ENCODE data around the gene RAPGEF2. TPM values are rescaled to one million over a fixed set of nuclear protein-coding genes. Genes with fewer than 3 reads are reported as not detected.

The RAPGEF2 gene
- total and polyA plus RNA-seq, 7 experiments from 2014 or later = 0.72 to 35.2 (median 20.7) TPM

GRCh38 chr4:159126716-159127115 lies 23.8 kb downstream of the RAPGEF2 start:
- Histone ChIP-seq H3K27ac (ENCODE audit: low read depth, low read length) (no peak overlapping the region), H3K4me1 (ENCODE audit: control insufficient read depth in 2 of 2, insufficient read depth in 2 of 2, low read length in 2 of 2) (no peaks in the 10 kb centered on the region), H3K9me3 (ENCODE audit: control insufficient read depth in 2 of 3, low read length in 3 of 3) (no peaks in the 10 kb centered on the region), H3K36me3 (ENCODE audit: control insufficient read depth in 2 of 3, insufficient read depth in 3 of 3, low read length in 3 of 3) (no peaks in the 10 kb centered on the region), H3K4me3 (ENCODE audit: low read length) (no peak overlapping the region), H3K27me3 (ENCODE audit: control insufficient read depth in 2 of 2, insufficient read depth in 2 of 2, low read length in 2 of 2) (no peaks in the 10 kb centered on the region)
- Mint-ChIP-seq H3K27me3 (no peaks in the 10 kb centered on the region), H3K9me3 (no peaks in the 10 kb centered on the region), H3K27ac (peak overlapping the region in 1 of 9 donors; percentile 24), H3K4me1 (peaks cover 0 to 31% (median 5%) of the 10 kb centered on the region in 7 donors), H3K4me3 (peak overlapping the region in 1 of 10 donors; percentile 24), H3K36me3 (peaks cover 0 to 3% (median 1%) of the 10 kb centered on the region in 5 donors)
- CTCF ChIA-PET = no interaction called here
- POLR2A ChIA-PET = interaction anchor here (0.6 kb wide), 1 partner anchor 11 kb away, joined by 5 read pairs; no protein-coding TSS in a partner anchor
- no peak for ATAC-seq
- no peak for DNase-seq
- intact Hi-C loops (cut with micrococcal nuclease) = no loop called here

- H3K4me3 ChIP-seq (ENCODE audit: low read length) = no peak overlapping the region
- DNase-seq (no peak), ATAC-seq (no peak)
- no peak overlapping the region for H3K27ac ChIP-seq (ENCODE audit: low read depth, low read length)
- ChIA-PET POLR2A (no interaction called here), CTCF (no interaction called here)
- no peak overlapping the region for H3K4me3 Mint-ChIP-seq
- H3K27ac Mint-ChIP-seq = no peak overlapping the region
- peaks cover 0 to 3% (median 1%) of the 10 kb centered on the region in 5 donors for H3K36me3 Mint-ChIP-seq
- H3K4me1 ChIP-seq (ENCODE audit: control insufficient read depth in 2 of 2, insufficient read depth in 2 of 2, low read length in 2 of 2) = no peaks in the 10 kb centered on the region
- no peaks in the 10 kb centered on the region for H3K27me3 ChIP-seq (ENCODE audit: control insufficient read depth in 2 of 2, insufficient read depth in 2 of 2, low read length in 2 of 2)
- no peaks in the 10 kb centered on the region for H3K9me3 ChIP-seq (ENCODE audit: control insufficient read depth in 2 of 3, low read length in 3 of 3)
- H3K27me3 Mint-ChIP-seq = no peaks in the 10 kb centered on the region
- intact Hi-C loops (cut with micrococcal nuclease) = no loop called here
- H3K4me1 Mint-ChIP-seq = peaks cover 0 to 31% (median 7%) of the 10 kb centered on the region in 7 donors
- H3K9me3 Mint-ChIP-seq = no peaks in the 10 kb centered on the region
- H3K36me3 ChIP-seq (ENCODE audit: control insufficient read depth in 2 of 3, insufficient read depth in 3 of 3, low read length in 3 of 3) = no peaks in the 10 kb centered on the region
Measured at GRCh38 chr4:159127745-159128518, 25.1 kb downstream of the RAPGEF2 start.

GRCh38 chr4:159129814-159130550 lies 27.1 kb downstream of the RAPGEF2 start:
- ChIA-PET CTCF (no interaction called here), POLR2A (no interaction called here)
- Mint-ChIP-seq H3K36me3 (peaks cover 0 to 9% (median 3%) of the 10 kb centered on the region in 5 donors), H3K27ac (no peak overlapping the region), H3K4me1 (peaks cover 0 to 31% (median 7%) of the 10 kb centered on the region in 7 donors), H3K9me3 (peaks cover 0 to 1% (median 0%) of the 10 kb centered on the region in 11 donors), H3K4me3 (no peak overlapping the region), H3K27me3 (no peaks in the 10 kb centered on the region)
- H3K27ac ChIP-seq (ENCODE audit: low read depth, low read length) = no peak overlapping the region
- ATAC-seq (no peak), DNase-seq (no peak)
- H3K36me3 ChIP-seq (ENCODE audit: control insufficient read depth in 2 of 3, insufficient read depth in 3 of 3, low read length in 3 of 3) = no peaks in the 10 kb centered on the region
- no peaks in the 10 kb centered on the region for H3K4me1 ChIP-seq (ENCODE audit: control insufficient read depth in 2 of 2, insufficient read depth in 2 of 2, low read length in 2 of 2)
- intact Hi-C loops (cut with micrococcal nuclease) = no loop called here
- no peaks in the 10 kb centered on the region for H3K27me3 ChIP-seq (ENCODE audit: control insufficient read depth in 2 of 2, insufficient read depth in 2 of 2, low read length in 2 of 2)
- H3K9me3 ChIP-seq (ENCODE audit: control insufficient read depth in 2 of 3, low read length in 3 of 3) = no peaks in the 10 kb centered on the region
- no peak overlapping the region for H3K4me3 ChIP-seq (ENCODE audit: low read length)

GRCh38 chr4:159131564-159131963 lies 28.7 kb downstream of the RAPGEF2 start:
- Mint-ChIP-seq H3K9me3 (peaks cover 0 to 1% (median 0%) of the 10 kb centered on the region in 11 donors), H3K27me3 (no peaks in the 10 kb centered on the region), H3K4me3 (no peak overlapping the region), H3K27ac (no peak overlapping the region), H3K4me1 (peaks cover 0 to 19% (median 7%) of the 10 kb centered on the region in 7 donors), H3K36me3 (peaks cover 0 to 16% (median 6%) of the 10 kb centered on the region in 5 donors)
- intact Hi-C loops (cut with micrococcal nuclease) = no loop called here
- DNase-seq (no peak), ATAC-seq (no peak)
- POLR2A ChIA-PET = no interaction called here
- Histone ChIP-seq H3K27ac (ENCODE audit: low read depth, low read length) (no peak overlapping the region), H3K36me3 (ENCODE audit: control insufficient read depth in 2 of 3, insufficient read depth in 3 of 3, low read length in 3 of 3) (no peaks in the 10 kb centered on the region), H3K27me3 (ENCODE audit: control insufficient read depth in 2 of 2, insufficient read depth in 2 of 2, low read length in 2 of 2) (no peaks in the 10 kb centered on the region), H3K9me3 (ENCODE audit: control insufficient read depth in 2 of 3, low read length in 3 of 3) (no peaks in the 10 kb centered on the region), H3K4me1 (ENCODE audit: control insufficient read depth in 2 of 2, insufficient read depth in 2 of 2, low read length in 2 of 2) (no peaks in the 10 kb centered on the region), H3K4me3 (ENCODE audit: low read length) (no peak overlapping the region)
- CTCF ChIA-PET = no interaction called here

DNA sequence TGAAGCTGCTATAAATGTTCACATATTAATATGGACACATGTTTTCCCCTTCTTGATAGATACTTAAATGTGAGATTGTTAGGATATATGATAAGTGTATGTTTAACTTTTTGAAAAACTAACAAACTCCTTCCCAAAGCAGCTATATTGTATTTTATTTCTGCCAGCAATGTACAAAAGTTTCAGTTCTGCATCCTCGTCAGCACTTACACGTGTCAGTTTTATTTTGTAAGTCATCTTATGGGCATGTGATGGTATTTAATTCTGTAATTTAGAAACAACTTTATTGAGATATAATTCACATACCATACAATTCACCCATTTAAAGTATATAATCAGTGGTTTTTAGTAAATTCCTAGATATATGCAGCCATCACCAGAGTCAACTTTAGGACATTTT lies 31.6 kb downstream of the RAPGEF2 start:
- DNase-seq (no peak), ATAC-seq (no peak)
- H3K27me3 Mint-ChIP-seq = no peaks in the 10 kb centered on the region
- Histone ChIP-seq H3K36me3 (ENCODE audit: control insufficient read depth in 2 of 3, insufficient read depth in 3 of 3, low read length in 3 of 3) (no peaks in the 10 kb centered on the region), H3K9me3 (ENCODE audit: control insufficient read depth in 2 of 3, low read length in 3 of 3) (no peaks in the 10 kb centered on the region), H3K4me1 (ENCODE audit: control insufficient read depth in 2 of 2, insufficient read depth in 2 of 2, low read length in 2 of 2) (no peaks in the 10 kb centered on the region), H3K27ac (ENCODE audit: low read depth, low read length) (no peak overlapping the region), H3K27me3 (ENCODE audit: control insufficient read depth in 2 of 2, insufficient read depth in 2 of 2, low read length in 2 of 2) (no peaks in the 10 kb centered on the region), H3K4me3 (ENCODE audit: low read length) (no peak overlapping the region)
- H3K9me3 Mint-ChIP-seq = peaks cover 0 to 1% (median 0%) of the 10 kb centered on the region in 11 donors
- no peak overlapping the region for H3K4me3 Mint-ChIP-seq
- ChIA-PET CTCF (no interaction called here), POLR2A (no interaction called here)
- peaks cover 0 to 10% (median 7%) of the 10 kb centered on the region in 7 donors for H3K4me1 Mint-ChIP-seq
- H3K27ac Mint-ChIP-seq = no peak overlapping the region
- intact Hi-C loops (cut with micrococcal nuclease) = no loop called here
- H3K36me3 Mint-ChIP-seq = peaks cover 0 to 16% (median 5%) of the 10 kb centered on the region in 5 donors

- intact Hi-C loops (cut with micrococcal nuclease) = no loop called here
- ATAC-seq = no peak
- CTCF ChIA-PET = no interaction called here
Measured at GRCh38 chr4:159137176-159137575, 34.3 kb downstream of the RAPGEF2 start.

More at GRCh38 chr4:159137176-159137575, 34.3 kb downstream of the RAPGEF2 start:
- H3K27me3 ChIP-seq (ENCODE audit: control insufficient read depth in 2 of 2, insufficient read depth in 2 of 2, low read length in 2 of 2) = no peaks in the 10 kb centered on the region
- H3K4me1 ChIP-seq (ENCODE audit: control insufficient read depth in 2 of 2, insufficient read depth in 2 of 2, low read length in 2 of 2) = no peaks in the 10 kb centered on the region
- Mint-ChIP-seq H3K4me1 (peaks cover 0 to 7% (median 4%) of the 10 kb centered on the region in 7 donors), H3K36me3 (peaks cover 0 to 16% (median 5%) of the 10 kb centered on the region in 5 donors), H3K9me3 (peaks cover 0 to 1% (median 0%) of the 10 kb centered on the region in 11 donors), H3K27me3 (no peaks in the 10 kb centered on the region), H3K4me3 (no peak overlapping the region), H3K27ac (no peak overlapping the region)
- DNase-seq = no peak
- H3K27ac ChIP-seq (ENCODE audit: low read depth, low read length) = no peak overlapping the region
- no peak overlapping the region for H3K4me3 ChIP-seq (ENCODE audit: low read length)
- POLR2A ChIA-PET = no interaction called here
- H3K9me3 ChIP-seq (ENCODE audit: control insufficient read depth in 2 of 3, low read length in 3 of 3) = no peaks in the 10 kb centered on the region
- no peaks in the 10 kb centered on the region for H3K36me3 ChIP-seq (ENCODE audit: control insufficient read depth in 2 of 3, insufficient read depth in 3 of 3, low read length in 3 of 3)
